ENCODE data around the gene PLEKHM3. TPM values are rescaled to one million over a fixed set of nuclear protein-coding genes. Genes with fewer than 3 reads are reported as not detected.

Gene PLEKHM3
- total and polyA plus RNA-seq, 2 experiments from 2014 or later, result 3.9 to 8.8 TPM

GRCh38 chr2:208024091-208024490 is 1.2 kb downstream of the PLEKHM3 start:
- H3K27me3 ChIP-seq (ENCODE audit: insufficient read depth), result no peaks in the 10 kb centered on the region
- TF ChIP-seq ZNF114 (CRISPR knock-in tag; IDR thresholded peaks at IDR 0.05) (no peak), EZH2phosphoT487 (IDR thresholded peaks at IDR 0.05; ENCODE audit: unreplicated experiment) (no peak), NANOG (IDR thresholded peaks at IDR 0.05; ENCODE audit: borderline replicate concordance) (no peak), ZNF462 (CRISPR knock-in tag; IDR thresholded peaks at IDR 0.05) (no peak), JUNB (IDR thresholded peaks at IDR 0.05; ENCODE audit: unreplicated experiment) (no peak), CTCF (conservative IDR thresholded peaks at IDR 0.05; ENCODE audit: low read depth in 2 of 2) (no peak), EZH2 (IDR thresholded peaks at IDR 0.05; ENCODE audit: low read depth, unreplicated experiment) (no peak), REST (IDR thresholded peaks at IDR 0.05; ENCODE audit: unreplicated experiment) (no peak), ZNF331 (CRISPR knock-in tag; IDR thresholded peaks at IDR 0.05; ENCODE audit: low read depth) (no peak)
- no peaks in the 10 kb centered on the region for H4K20me1 ChIP-seq (replicated peaks; ENCODE audit: insufficient read depth)
- H3K4me3 ChIP-seq, result no peak overlapping the region
- H3K9me2 ChIP-seq (ENCODE audit: insufficient read depth), result no peaks in the 10 kb centered on the region
- no peak overlapping the region for H3K27ac Mint-ChIP-seq
- 0 out of 3 replicates have a peak overlapping the region, but pooled peaks have one; percentile 9 for H3K4me3 Mint-ChIP-seq
- no peaks in the 10 kb centered on the region for H3K36me3 ChIP-seq (ENCODE audit: insufficient read depth)
- no peak overlapping the region for H2AFZ ChIP-seq
- H3K4me1 Mint-ChIP-seq, result peaks cover 7% of the 10 kb centered on the region; the same call in 1 of the 3 replicates
- H3K4me2 ChIP-seq, result no peak overlapping the region
- H3K27ac ChIP-seq (ENCODE audit: low read depth), result no peak overlapping the region
- no peak for ATAC-seq
- no peaks in the 10 kb centered on the region for H3K9me3 Mint-ChIP-seq
- no peak for DNase-seq (ENCODE audit: low spot score)
- H3F3A ChIP-seq (replicated peaks; ENCODE audit: low read depth), result 0 out of 2 replicates have a peak, but pooled peaks cover 3% of the 10 kb centered on the region
- H3K79me2 ChIP-seq (replicated peaks; ENCODE audit: insufficient read depth), result peaks cover 4% of the 10 kb centered on the region; the same call in 1 of the 2 replicates
- peaks cover 2% of the 10 kb centered on the region for H3K27me3 Mint-ChIP-seq (ENCODE audit: insufficient read depth, low read depth, poor library complexity)
- H3K4me1 ChIP-seq (ENCODE audit: insufficient read depth), result peaks cover 5% of the 10 kb centered on the region; the same call in 1 of the 2 replicates
- H3K36me3 Mint-ChIP-seq (ENCODE audit: low read depth), result no peaks in the 10 kb centered on the region

Measured in GM23338 (cell line).